Suppressor macrophage treated with lipopolysaccharide for 1 hour (primary cell): ENCODE data around the gene ZNF8.
A peak's percentile ranks its signal among the peaks of the same experiment; 100 is the strongest.
"Not testable (repeated sequence)": the region's sequence is repeated elsewhere in the genome, so short reads cannot be mapped to it uniquely, and the experiment has no call there.

Experiments used
- DNase-seq, 3 donors: peaks; one replicate each; pipeline ENCODE4 v3.0.0-alpha.2; 2020 to 2022

The ZNF8 gene

DNA sequence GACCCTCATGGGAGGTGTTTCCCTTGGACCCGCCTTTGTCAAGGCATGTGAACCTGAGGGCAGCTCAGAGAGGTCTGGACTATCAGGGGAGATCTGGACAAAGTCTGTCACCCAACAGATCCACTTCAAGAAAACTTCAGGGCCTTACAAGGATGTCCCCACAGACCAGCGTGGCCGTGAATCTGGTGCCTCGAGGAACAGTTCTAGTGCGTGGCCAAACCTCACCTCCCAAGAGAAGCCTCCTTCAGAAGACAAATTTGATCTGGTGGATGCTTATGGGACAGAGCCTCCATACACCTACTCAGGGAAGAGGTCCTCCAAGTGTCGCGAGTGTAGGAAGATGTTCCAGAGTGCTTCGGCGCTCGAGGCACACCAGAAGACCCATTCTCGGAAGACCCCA is 59.6 kb downstream of the ZNF8 start:
- DNase-seq, result no peak

DNA sequence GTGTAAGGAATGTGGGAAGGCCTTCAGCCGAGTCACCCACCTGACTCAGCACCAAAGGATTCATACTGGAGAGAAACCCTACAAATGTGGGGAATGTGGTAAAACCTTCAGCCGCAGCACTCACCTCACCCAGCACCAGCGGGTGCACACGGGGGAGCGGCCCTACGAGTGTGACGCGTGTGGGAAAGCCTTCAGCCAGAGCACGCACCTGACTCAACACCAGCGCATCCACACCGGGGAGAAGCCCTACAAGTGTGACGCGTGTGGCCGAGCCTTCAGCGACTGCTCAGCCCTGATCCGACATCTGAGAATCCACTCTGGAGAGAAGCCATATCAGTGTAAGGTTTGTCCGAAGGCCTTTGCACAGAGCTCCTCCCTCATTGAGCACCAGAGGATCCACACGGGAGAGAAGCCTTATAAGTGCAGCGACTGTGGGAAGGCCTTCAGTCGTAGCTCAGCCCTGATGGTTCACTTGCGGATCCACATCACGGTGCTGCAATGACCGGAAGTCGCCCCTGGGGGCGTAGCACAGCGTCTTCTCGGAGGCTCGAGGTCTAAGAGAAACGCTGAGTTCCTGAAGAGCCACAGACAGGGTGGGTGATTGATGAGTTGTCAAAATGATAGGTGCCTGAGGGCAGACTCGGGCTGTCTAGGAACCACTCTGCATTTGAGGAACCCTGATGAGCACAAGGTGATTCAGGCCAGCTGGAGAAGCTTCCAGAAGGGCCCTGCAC is 60.2 kb downstream of the ZNF8 start:
- no peak for DNase-seq

DNA sequence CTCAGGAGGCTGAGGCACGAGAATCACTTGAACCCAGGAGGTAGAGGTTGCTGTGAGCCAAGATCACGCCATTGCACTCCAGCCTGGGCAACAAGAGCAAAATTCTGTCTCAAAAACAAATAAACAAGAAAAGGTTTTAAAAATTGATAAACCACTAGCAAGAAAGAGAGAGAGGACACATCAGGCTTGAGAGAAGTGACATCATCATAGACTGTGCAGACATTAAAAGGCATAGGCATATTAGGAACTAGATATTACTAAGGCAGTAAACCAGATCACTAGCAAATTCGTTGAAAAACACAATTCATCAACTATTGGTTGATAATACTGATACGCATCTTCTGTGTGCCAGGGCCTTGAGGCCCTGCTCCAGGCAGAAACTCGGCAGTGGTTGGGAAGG is 66.8 kb downstream of the ZNF8 start:
- no peak for DNase-seq

DNA sequence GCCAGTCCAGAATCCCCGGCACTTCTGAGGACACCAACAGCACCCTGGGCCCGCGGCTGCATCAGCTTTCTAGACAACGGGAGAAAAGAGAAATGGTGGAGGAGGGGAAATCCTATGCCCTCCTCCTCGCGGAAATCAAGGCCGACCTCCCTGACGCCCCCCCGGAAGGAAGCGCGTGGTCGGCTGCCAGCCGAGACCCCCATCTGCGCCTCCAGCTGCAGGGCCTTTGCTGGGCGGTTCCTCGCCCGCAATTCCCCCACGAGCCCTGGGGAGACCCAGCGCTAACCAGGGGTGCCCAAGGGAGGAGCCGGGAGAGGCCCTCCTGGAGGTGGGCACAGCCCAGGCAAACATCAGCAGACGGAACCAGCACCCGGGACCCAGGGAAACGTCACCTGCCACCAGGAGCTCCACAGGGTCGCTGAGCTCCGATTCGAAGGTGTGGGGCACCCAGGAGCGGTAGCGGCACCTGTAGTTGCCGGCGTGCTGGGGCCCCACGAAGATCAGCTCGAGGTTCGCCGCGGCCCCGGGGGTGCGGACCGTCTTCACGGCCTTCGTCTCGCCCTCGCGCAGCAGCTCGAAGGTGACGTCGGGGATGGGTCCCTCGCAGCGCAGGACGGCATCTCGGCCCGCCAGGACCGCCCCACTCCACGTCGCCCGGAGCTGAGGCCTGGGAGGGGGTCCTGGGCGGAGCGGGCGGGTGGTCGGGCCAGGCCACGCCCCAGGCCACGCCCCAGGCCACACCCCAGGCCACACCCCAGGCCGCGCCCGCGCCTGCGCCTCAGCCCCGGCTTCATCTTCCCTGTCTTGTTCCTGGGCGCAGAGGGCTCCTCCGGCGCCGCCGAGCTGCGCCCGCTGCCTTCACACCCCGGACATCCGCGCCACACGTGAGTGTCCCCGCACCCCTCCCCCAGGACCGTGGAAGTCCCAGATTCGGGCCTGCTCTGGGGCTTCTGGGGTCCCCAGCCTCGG is 68.5 kb downstream of the ZNF8 start:
- peak; percentile 77 to 93 (median 81) for DNase-seq

DNA sequence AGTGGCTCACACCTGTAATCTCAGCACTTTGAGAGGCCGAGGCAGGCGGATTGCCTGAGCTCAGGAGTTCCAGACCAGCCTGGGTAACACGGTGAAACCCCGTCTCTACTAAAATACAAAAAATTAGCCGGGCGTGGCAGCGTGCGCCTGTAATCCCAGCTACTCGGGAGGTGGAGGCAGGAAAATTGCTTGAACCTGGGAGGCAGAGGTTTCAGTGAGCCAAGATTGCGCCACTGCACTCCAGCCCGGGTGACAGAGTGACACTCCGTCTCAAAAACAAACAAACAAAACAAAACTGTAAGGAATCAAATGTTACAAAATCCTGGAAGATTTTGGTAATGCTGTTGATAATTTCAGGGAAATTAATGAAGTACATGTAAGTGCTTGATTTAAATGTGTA is 69.3 kb downstream of the ZNF8 start:
- not testable (repeated sequence) for DNase-seq

DNA sequence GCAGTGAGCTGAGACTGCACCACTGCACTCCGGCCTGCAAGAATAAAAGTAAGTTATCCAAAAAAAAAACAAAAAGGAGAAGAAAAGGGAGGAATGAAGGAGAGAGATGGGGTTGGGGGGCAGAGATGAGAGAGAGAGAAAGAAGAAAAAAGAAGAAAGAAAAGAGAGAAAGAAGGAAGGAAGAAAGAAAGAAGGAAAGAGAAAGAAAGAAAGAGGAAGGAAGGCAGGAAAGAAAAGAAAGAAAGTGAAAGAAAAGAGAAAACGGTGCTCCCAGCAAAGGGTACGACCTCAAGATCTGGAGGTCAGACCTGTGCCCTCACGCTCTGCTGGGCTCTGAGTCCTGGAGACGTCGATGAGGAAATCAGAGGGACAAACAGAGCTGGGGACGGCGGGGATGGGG is 70.8 kb downstream of the ZNF8 start:
- DNase-seq, result no peak

DNA sequence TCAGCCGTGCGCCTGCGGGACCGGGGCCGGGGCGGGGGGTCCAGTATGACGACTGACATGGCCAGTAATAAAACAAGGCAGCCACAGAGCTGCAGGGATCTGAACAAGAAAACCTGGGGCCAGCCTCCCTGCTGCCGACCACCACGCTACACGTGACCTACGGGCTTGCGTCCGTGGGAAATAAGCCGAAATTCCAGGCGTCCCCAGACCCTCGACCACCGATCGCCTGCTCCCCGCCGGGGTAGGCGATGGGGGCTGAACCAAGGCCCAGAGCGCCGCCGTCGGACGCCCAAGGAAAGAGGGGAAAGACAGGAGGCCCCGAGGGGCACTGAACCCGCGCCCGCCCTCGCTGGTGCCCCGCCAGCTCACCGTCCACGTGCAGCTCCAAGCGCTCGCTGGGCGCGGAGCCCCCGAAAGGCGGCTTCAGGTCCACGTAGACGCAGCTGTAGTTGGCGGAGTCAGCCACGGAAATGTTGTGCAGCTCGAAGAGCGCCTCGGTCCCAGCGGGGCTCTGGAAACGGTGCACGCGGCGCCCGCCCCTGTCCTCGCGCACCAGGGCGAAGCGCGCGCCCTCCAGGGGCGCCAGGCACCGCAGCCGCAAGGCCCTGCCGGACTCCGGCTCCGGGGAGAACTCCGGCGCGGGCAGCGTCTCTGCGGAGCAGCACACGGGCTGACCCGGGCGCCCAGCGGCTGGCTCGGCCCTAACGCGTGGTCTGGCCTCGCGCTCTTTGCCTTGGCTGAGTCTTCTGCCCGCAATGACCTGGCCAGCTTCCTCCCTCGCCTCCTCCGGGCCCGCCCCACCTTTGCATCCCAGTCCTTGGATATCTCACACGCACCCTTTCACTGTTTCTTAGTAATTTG is 71.5 kb downstream of the ZNF8 start:
- no peak for DNase-seq

DNA sequence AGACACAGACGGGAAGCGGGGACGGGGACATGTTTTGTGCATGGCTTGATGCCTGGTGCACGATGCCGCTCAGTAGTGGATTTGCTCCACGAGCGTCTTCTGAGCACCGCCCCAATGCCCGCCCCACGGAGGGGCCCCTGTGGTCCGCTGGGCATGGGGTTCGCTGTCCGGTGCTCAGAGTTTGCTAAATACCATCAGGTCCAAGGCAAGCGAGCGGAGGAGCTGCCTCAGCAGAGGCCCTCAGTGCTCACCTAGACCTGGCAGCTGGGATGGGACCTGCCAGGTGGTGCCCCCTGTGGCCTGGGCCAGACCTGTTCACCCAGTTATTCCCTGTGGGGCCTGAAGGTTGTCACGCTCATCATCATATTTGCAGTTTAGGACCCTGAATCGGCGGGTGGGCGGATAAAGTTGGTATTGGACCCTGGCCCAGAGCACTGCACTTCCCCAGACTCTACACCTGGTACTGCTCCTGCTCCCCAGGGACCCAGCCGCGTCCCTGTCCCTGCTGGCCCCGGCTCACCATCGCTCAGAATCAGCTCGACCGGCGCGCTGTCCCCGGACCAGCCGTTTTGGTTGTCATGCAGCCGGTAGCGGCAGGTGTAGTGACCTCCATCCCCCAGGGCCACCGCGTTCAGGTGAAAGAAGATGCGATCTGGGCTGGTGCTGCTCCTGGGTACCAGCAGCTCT is 72.3 kb downstream of the ZNF8 start:
- no peak for DNase-seq

DNA sequence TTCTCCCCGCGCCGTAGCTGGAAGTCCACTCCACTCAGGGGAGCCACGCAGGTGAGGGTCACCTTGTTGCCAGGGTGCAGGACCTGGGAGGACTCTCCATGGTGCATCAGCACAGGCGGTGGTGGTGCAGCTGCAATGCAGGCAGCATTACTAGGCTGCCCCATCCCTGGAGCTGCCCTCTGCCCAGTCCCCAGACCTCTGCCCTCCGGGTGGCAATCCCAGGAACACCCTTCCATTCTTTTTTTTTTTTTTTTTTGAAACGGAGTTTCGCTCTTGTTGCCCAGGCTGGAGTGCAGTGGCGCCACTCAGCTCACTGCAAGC is 72.8 kb downstream of the ZNF8 start:
- no peak for DNase-seq

DNA sequence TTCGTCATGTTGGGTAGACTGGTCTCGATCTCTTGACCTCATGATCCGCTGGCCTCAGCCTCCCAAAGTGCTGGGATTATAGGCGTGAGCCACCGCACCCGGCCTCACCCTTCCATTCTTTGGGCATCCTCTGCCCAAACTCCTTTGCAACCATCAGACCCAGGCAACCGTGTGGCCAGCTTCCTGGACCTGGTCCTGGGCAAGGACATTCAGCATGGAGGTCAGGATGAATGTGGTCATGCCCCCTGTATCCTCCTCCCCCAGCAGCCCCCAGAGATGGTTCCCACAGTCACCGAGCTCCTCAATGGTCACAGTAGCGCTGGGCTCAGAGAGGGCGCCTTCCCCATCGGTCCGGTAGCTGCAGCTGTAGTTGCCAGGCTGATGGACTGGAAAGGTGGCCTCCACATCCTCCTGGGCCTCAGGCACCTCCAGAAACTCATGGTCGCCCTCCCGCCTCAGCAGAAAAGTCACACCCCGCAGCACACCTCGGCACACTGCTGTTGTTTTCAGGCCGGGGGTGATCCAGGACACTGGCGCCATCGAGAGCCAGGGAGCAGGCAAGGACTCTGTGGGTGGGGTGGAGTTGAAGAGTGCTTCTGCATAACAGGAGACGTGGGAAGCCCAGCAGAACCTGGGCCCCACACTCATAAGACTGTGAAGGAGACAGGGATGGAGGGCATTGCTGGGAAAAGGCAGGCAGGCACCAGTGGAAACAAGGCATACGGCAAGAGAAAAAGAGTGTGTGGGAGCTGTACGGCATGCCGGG is 73.4 kb downstream of the ZNF8 start:
- no peak for DNase-seq
